IPS DF 19.7 (cell line): ENCODE measurements around the gene FBXO10.
"Not testable (repeated sequence)": the region's sequence is repeated elsewhere in the genome, so short reads cannot be mapped to it uniquely, and the experiment has no call there.

Experiments
- DNase-seq: peaks from one replicate; pipeline ENCODE4 v3.0.0-alpha.2; 2013; ENCODE audit warnings: low read depth, low spot score

The FBXO10 gene

DNA sequence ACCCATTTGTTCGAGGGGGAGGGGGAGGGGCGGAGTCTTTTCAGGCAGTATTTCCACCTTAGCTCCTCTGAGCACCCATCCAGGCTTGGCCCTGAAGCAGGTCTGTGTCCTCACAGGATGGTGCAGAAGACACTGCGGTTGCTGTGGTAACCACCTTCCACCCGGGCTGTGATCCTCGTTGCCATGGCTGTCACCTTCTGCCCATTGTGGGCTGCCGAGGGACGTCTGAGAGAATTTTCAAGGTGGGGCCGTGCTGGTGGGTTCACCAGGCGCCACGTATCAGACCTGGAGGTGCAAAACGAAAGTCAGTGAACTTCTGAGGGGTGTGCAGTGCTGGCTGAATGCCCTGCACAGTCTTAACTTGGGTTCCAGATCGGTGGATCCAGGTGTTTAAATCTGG, 63.7 kb downstream of the FBXO10 start:
- DNase-seq = no peak

DNA sequence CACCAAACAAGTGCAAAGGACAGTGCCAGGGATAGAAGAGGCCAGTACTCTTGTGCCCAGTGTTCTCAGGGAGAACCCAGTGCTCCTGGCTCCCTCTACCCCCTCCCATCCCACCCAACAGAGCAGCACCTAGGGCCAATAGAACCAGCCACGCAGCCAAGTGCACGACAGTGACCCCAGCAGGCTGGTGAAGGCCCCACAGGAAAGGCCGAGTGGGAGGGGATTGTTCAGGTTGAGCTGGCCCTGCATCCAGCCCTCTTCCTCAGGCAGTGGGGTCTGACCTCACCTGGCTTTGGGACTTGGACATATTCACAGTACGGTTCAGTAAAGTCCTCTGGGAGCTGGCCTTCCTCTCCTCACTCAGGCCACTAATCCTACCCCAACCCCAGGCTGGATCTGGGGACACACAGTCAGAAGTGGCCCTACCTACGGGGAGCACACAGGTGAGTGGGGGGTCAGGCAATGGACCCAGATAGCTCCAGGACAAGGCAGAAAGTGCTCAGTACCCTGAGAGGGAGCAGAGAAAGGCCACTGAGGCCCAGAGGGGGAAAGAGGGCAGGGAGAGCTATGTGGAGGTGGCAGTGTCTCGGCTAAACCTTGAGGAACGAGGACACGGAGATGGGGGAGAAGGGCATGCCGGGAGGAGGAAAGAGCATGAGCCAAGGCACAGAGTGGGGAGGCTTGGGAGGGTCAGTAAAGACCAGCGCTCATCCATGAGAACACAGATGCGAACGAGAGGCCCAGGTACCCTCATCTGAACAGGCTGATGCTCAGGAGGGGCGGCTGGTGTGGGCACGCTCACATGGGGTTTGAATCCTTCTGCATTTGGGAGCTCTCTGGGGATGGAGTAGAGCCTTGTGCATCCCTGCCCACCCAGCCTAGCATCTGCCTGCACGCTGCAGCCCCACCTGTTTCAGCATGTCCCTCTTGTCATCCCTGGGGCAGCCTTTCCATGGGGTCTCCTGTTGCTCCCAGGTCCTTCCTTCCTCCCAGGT, 64.9 kb downstream of the FBXO10 start:
- peak; percentile 40 for DNase-seq

DNA sequence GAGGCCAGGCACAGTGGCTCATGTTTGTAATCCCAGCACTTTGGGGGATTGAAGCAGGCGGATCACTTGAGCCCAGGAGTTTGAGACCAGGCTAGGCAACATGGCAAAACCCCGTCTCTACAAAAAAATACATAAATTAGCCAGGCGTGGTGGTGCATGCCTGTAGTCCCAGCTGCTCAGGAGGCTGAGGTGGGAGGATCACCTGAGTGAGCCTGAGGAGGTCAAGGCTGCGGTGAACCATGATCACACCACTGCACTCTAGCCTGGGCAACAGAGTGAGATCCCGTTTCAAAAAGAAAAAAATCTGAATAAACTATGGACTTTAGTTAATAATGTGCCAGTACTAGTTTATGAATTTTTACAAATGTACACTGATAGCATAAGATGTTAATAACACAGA, 66.1 kb downstream of the FBXO10 start:
- DNase-seq = not testable (repeated sequence)

DNA sequence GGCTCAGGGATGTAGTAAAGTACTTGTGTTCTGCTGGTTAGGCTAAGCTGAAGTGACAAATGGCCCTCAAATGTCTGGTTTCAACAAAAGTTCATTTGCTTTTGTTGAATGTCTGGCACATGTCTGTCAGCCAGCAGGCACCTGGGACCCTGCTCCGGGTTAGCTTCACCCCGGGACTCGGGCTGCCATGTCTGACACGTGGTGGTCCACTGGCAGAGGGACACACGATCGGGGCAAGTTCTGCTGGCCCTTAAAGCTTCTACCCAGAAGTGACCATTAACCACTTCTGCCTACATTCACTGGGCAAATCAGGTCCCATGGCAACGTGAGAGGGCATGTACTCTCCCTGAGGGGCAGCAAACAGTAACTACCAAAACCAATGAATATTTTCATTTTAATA, 66.6 kb downstream of the FBXO10 start:
- DNase-seq = no peak

DNA sequence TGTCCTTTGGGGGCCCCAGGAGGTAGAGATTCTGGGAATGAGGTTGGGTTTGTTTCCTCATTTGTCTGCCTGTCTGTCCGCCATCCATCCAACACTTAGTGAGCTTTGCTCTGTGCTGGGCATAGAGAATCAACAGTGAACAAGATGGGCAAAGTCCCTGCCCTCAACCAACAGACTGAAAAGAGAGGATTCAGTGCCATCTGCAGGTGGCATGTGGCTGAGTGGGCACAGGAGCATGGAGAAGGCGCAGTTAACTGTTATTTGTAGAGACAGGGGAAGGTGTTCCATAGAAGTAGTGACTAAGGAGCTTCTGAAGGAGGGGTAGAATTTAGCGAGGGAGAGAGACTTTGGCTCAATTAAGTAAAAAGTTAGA, 67.4 kb downstream of the FBXO10 start:
- DNase-seq = no peak

DNA sequence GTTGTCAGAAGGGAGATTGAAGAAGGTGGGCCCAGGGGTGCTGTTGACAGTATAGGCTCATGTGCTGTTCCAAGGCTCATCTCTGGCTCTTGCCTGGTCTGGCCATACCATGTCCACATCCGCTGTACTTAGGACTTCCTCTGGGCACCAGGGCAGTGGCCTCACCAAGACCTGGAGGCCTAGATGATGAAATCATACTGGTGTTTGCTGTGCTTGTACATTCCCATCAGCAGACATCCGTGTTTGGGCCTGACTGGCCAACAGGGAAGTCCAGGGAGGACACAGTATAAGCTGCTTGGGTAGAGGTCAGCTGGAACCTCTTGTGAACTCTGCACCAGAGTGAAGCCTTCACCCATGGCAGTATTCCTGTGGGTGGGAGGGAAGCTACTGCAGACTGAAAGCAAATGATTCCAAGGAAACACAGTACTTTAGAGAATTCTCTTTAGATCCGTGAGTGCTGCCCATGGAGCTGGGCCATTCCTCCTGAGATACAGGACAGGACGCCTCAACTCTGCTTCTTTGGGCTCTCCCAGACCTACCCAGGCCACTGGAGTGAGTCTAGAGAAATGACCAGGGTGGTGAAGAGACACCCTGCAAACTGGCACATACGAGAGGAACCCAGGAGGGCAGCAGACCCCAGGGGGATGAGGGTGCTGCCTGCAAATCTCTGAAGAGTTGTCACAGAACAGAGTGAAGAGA, 67.9 kb downstream of the FBXO10 start:
- no peak for DNase-seq

DNA sequence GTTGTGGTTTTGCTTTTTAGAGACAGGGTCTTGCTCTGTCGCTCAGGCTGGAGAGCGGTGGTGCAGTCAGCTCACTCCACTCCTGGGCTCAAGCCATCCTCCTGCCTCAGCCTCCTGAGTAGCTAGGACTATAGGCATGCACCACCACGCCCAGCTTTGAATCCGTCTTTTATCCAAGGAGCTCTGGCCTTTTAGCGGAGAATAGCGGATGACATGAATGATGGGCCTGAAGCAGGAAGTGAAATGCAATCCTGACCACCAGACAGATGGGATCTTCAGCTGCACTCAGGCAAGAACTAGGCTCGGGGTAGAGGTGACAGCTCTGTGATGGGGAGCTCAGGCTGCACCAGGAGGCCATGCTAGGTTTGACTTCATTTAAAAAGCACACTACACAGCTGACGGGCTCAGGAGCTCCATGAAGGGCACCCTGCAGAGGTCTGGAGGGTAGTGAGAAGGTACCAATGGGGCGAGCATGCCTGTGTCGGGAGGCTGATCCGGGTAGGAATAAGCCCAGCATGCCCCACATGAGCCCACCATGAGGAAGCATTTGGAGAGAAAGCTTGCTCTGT, 68.5 kb downstream of the FBXO10 start:
- no peak for DNase-seq

DNA sequence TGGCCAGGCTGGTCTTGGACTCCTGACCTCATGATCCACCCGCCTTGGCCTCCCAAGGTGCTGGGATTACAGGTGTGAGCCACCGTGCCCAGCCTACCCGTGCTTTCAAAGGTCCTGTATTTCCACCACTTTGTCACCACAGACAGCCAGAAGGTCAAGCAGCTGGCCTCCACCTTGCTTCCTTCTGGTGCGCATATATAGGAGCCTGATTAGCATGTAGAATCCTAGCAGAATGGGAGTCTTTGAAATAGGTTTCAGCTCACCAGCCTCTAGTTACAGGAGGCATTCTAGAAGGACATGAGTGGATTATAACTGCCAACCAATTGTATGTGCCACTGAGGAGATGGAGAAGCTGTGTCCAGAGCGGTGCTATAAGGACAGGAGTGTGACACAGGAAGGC, 71.6 kb downstream of the FBXO10 start:
- no peak for DNase-seq

DNA sequence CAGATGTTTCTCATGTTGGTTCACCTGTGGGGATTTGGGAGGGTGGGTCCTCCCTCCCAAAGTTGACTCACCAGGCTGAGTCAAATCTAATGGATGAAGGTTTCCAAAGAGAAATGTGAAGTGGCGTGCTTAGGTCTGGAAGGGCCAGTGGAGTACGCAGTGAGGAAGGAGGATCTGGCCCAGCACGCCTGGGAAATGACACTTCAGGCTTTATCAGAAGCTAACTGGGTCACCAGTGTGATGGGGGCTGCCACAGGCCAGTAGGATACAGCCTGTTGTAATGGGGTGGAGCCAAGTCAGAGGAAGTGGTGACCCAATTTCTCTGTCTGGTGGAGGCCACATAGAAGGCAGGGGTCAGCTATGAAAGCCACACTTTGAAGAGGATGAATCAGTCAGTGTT, 72.4 kb downstream of the FBXO10 start:
- no peak for DNase-seq

DNA sequence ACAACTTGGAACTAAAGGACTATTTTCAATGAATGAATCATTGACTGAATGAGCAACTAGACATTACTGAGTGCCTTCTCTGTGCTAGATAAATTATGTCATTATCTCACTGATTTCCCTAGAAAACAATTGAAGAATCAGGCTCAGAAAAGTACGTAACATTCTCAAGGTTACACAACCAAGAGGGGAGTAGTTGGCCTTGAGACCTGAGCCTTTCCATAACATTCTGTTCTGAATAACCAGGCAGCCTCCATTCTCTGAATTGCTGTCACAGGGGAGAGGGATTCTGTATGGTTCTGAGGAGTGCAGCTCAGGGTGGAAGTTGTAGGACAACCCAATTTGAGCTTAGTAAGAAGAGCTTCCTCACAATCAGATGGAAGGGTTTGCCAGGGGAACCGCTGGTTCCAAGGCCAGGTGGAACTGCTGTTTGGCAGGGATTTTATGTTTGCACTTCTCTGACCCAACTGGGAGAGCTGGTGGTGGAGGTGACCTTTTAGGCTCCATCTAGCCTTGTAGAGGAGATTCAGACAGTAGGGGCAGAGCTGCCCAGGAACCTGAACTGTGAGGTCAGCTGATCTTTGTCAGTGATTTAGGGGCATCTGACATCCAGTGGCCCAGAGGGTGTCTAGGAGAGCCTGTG, 74.1 kb downstream of the FBXO10 start:
- DNase-seq = no peak

DNA sequence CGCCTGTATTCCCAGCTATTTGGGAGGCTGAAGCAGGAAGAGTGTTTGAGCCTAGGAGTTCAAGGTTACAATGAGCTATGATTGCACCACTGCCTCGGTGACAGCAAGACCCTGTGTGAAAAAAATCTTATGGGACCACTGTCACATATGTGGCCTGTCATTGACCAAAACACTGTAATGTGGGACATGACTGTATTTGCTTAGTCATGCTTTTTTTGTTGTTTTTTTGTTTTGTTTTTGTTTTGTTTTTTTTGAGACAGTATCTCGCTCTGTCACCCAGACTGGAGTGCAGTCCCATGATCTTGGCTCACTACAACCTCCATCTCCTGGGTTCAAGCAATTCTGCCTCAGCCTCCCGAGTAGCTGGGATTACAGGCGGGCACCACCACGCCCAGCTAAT, 76.9 kb downstream of the FBXO10 start:
- DNase-seq = no peak

DNA sequence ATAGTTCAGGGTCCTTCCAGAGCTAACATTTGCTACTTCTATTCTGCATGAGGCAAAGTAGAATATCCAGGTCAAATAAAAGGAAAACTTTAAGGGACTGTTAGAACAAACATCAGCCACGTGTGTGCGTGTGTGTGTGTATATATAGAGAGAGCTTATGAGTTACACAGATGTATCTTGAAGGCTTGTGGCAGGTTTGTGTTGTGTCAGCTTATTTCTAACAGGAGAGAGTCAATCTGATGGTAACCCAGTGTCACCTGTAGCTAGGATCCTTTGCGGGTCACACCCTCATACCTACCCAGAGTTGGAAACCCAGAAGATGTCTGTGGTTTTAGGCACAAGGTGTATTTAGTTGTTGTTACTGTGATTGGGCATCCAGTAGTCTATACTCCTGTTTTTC, 77.7 kb downstream of the FBXO10 start:
- DNase-seq = no peak

DNA sequence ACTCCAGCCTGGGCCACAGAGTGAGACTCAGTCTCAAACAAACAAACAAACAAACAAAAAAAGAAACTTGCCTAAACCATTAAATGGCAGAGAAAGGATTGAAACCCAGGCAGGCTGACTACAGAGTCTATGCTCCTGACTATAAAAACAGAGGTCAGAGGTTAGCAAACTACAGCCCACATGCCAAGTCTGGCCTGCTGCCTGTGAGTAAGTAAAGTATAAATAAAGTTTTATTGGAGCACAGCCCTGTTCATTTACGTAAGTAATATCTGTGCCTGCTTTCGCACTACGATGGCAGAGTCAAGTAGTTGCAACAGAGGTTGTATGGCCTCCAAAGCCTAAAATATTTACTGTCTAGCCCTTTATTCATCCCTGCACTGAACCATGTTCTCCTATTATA, 78.9 kb downstream of the FBXO10 start:
- DNase-seq = no peak

DNA sequence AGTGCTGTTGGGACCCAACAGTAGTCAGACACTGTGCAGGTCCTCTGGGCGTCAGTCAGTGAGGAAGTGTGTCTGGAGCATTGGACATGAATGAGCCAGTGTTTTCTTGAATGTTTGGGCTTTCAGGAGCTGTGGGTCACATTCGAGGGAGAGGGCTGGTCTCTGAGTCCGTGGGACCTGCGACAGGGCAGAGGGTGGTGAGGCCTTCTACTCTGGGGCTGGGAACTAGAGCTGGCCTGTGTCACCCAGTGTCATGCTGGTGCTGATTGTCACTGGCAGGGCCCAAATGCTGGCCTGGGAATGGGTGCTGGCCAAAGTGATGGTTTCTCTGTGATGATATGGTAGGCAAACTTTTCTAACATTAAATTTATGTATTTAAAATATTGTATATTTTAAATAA, 80.2 kb downstream of the FBXO10 start:
- no peak for DNase-seq

DNA sequence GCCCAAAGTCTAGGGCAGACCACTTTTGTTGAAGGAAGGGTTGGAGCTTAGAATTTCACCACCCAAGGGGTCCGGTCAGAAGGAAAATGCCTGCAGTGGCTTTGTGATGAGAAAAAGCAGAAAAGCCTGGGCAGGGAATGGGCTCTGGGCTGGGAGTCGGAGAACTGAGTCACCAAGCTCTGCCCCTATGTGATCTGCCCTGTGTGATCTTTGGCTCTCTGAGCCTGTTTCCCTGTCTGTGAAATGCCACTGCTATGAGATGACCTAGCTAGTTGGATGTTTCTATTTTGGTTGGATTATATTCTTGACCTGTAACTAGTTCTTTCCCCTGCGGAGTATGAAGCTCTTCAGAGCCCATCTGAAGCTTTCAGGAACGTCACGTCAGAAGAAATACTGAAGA, 80.6 kb downstream of the FBXO10 start:
- no peak for DNase-seq

DNA sequence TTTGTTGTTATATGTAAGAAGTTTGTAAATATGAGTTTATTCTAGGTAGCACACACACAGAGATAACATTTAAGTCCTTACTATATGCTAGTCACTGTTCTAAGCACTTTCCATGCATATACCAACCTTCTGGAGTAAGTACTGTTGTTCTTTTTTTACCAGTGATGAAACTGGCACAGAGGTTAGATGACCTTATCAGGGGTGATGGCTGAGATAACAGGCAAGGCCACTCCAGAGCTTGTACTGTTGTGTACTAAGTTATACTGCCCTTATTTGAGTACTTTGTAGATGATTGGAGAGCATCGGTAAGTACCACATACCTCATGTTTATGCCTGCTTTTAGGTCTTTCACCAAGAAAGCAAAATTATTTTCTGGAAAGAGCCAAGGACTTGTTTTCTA, 84.2 kb downstream of the FBXO10 start:
- DNase-seq = no peak

DNA sequence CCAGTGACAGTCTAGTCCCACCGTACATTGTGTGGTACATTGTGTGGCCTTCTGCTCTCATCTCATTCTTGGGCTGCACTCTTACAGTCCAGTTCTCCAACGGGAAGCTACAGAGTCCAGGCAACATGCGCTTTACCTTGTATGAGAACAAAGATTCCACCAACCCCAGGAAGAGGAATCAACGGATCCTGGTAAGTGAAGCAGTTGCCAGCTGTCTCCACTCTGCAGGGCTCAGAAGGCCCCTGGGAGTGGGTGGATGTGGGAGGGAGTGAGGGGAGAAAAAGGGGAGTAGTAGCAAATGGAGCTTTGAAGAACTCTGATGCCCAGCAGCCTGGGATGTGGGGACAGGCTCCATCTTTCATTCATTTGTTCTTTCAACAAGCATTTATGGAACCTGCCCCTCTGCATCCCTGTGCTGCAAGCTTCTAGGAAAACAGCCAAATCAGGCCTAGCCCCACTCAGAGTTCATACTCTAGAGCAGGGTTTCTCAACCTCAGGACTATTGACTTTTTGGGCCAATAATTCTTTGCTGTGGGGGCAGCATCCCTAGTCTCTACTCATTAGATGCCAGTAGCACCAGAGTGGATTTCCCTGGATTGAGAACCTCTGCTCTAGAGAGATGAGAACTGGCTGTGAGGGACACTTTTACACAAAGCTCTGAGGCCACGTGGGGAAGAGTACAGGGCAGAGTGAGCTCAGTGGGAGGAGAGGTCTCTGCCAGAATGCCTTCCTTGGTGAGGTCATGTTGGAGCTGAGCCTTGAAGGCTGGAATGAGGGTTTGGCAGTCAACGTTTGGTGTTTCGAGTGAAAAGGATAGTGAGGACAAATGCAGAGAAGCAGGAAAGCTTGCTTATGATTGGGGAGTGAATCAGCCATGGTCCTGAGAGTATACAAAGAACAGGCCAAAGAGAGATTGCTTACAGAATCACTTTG, 89.3 kb downstream of the FBXO10 start:
- DNase-seq = no peak

DNA sequence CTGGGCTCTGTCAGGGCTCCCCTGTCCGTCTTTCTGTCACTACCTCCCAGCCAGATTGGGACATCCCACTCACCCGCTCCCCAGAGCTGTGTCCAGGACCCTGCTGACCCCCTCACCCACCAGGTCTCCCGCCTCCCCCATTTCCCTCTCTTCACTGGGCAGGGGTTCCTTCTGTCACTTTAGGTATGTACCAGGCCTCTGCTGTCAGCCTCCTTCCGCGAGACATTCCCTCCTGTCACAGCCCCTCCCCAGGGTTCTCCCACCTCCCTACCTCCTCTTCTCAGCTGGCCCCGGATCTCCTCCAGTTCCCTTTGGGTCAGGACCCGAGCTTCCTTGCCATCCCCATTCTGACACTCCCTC, 89.9 kb downstream of the FBXO10 start:
- DNase-seq = no peak

DNA sequence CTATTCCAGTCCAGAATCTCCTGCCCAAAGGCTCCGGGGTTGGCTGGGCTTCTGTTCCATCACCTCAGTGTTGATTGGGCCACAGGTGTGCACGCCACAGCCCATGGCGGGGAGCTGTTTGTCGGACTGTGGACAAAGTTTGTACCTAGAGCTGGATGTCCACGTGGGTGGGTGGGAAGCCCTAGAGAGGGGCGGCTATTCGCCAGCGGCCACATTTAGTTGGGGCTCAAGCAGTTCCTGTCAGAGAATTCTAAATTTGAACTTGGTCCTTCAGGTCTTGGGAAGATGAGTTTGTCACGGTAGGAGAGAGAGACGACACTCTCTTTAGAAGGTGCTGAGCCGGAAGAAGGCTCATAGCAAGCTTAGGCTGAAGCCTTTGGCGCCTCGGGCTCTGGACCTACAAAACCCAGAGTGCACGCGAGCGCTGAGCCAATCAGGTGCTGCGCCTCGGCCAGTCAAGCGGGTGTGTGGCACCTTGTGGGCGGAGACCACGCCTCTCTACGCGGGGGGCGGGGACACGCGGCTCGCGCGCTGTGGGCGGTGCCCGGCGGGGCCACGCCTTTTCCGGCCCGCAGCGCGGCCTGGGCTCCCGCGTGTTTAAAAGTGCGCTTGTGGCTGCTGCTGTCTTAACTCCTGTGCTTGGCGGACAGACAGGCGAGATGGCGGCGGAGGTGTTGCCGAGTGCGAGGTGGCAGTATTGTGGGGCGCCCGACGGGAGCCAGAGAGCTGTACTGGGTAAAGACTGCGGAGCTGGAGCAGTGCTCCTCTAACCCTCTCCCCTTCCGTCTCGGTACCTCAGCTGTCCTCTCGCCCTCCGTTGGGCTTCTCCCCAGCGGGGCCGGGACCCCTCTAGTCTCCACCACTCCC, 90.6 kb downstream of the FBXO10 start, which contains the start of gene POLR1E:
POLR1E (plus strand) TSS at position 560 of the 867 bp plus-strand sequence; CDS start at position 660, 100 bp downstream.
- DNase-seq = peak; percentile 90

DNA sequence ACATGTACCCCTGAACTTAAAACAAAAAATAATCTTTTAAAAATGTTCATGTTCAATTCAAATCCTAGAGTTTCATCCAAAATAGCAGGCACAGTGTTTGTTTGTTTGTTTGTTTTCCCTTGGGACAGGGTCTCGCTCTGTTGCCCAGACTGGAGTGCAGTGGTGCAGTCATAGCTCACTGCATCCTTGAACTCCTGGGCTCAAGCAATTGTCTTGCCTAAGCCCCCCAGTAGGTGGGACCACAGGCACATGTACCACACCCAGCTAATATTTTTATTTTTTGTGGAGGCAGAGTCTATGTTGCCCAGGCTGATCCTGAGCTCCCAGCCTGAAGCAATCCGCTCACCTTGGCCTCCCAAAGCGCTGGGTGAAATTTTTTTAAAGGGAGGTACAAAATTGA, 95.4 kb downstream of the FBXO10 start:
- DNase-seq = no peak
